Colonic mucosa (tissue), 4 donors: ENCODE results near the gene SCGB3A1. TPM values are rescaled to one million over a fixed set of nuclear protein-coding genes. Genes with fewer than 3 reads are reported as not detected.

Experiments used
- DNase-seq: peaks from one replicate; pipeline ENCODE4 v3.0.0-alpha.2; 2020
- H3K27ac ChIP-seq: fragments of 200-600 bp; one replicate; pipeline ENCODE4 v1.8.0; 2021
- H3K27me3 ChIP-seq: fragments of 200-600 bp; one replicate; pipeline ENCODE4 v1.8.0; 2021
- H3K36me3 ChIP-seq: fragments of 200-600 bp; one replicate; pipeline ENCODE4 v1.8.0; 2021
- H3K4me1 ChIP-seq: fragments of 200-600 bp; one replicate; pipeline ENCODE4 v1.8.0; 2021; ENCODE audit warnings: mild to moderate bottlenecking
- H3K4me3 ChIP-seq: fragments of 200-600 bp; one replicate; pipeline ENCODE4 v1.8.0; 2021
- H3K9ac ChIP-seq, 2 donors: one replicate each; pipeline ENCODE4 v1.7.0; 2013; ENCODE audit warnings: control low read depth in 2 of 2, low read depth in 2 of 2, low read length in 2 of 2
- H3K9me3 ChIP-seq: fragments of 200-600 bp; one replicate; pipeline ENCODE4 v1.8.0; 2021
- CTCF ChIP-seq: fragments of 200-600 bp; IDR thresholded peaks from one replicate; pipeline ENCODE4 v1.8.0; 2022; ENCODE audit warnings: antibody characterized with exemption, mild to moderate bottlenecking
- intact Hi-C: fragments of 100-400 bp; cut with DNase I; formaldehyde crosslinking; loops from one replicate; pipeline ENCODE4 v1.14.1; 2022
- total RNA-seq, 2 donors: library from RNA; stranded (reverse); fragmentation: NEBNext Ultra II Directional in 1 of 2; extraction: Animal tissue kit (Norgen Biotek cat#: 25700) in 1 of 2; gene quantifications; one replicate each; pipeline ENCODE4 v1.2.1, GENCODE V29; 2021
- donor health status: healthy.
- donor health status: DM: no; HTN: no; CAD: no.
- donor health status: DM: no; HTN: no; CAD: no.

Gene SCGB3A1
- total RNA-seq, 2 donors from 2014 or later, result 1.1 TPM; not detected in 1

GRCh38 chr5:180623411-180623834, 32.1 kb upstream of the SCGB3A1 start:
- intact Hi-C loops, result no loop called here
- no peak overlapping the region for H3K27ac ChIP-seq

GRCh38 chr5:180622910-180623309, 31.6 kb upstream of the SCGB3A1 start:
- no peak overlapping the region for H3K4me3 ChIP-seq
- no peak for DNase-seq
- H3K4me1 ChIP-seq, result no peaks in the 10 kb centered on the region
- H3K27me3 ChIP-seq, result no peaks in the 10 kb centered on the region
- H3K9me3 ChIP-seq, result no peaks in the 10 kb centered on the region
- H3K9ac ChIP-seq, result no peak overlapping the region
- H3K27ac ChIP-seq, result no peak overlapping the region
- intact Hi-C loops, result no loop called here
- no peaks in the 10 kb centered on the region for H3K36me3 ChIP-seq
- no peak for TF ChIP-seq CTCF

More at GRCh38 chr5:180623411-180623834, 32.1 kb upstream of the SCGB3A1 start:
- no peaks in the 10 kb centered on the region for H3K4me1 ChIP-seq
- no peak for TF ChIP-seq CTCF
- no peak overlapping the region for H3K9ac ChIP-seq
- no peaks in the 10 kb centered on the region for H3K36me3 ChIP-seq
- no peaks in the 10 kb centered on the region for H3K9me3 ChIP-seq
- H3K27me3 ChIP-seq, result no peaks in the 10 kb centered on the region
- DNase-seq, result no peak
- H3K4me3 ChIP-seq, result no peak overlapping the region

- intact Hi-C loops, result no loop called here
- H3K9ac ChIP-seq, result no peak overlapping the region
- H3K27ac ChIP-seq, result no peak overlapping the region
- no peaks in the 10 kb centered on the region for H3K9me3 ChIP-seq
- no peak overlapping the region for H3K4me3 ChIP-seq
- no peaks in the 10 kb centered on the region for H3K27me3 ChIP-seq
- H3K4me1 ChIP-seq, result no peaks in the 10 kb centered on the region
- TF ChIP-seq CTCF, result no peak
- no peak for DNase-seq
- H3K36me3 ChIP-seq, result no peaks in the 10 kb centered on the region
Measured at GRCh38 chr5:180621311-180621710, 30.0 kb upstream of the SCGB3A1 start.

- Histone ChIP-seq H3K9me3 (no peaks in the 10 kb centered on the region), H3K27me3 (no peaks in the 10 kb centered on the region), H3K27ac (no peak overlapping the region), H3K36me3 (no peaks in the 10 kb centered on the region), H3K4me1 (no peaks in the 10 kb centered on the region), H3K9ac (no peak overlapping the region), H3K4me3 (no peak overlapping the region)
- no peak for DNase-seq
- intact Hi-C loops, result no loop called here
- TF ChIP-seq CTCF, result no peak
Measured at GRCh38 chr5:180620014-180620413, 28.7 kb upstream of the SCGB3A1 start.

GRCh38 chr5:180619563-180619915, 28.2 kb upstream of the SCGB3A1 start:
- Histone ChIP-seq H3K36me3 (no peaks in the 10 kb centered on the region), H3K9me3 (no peaks in the 10 kb centered on the region), H3K9ac (no peak overlapping the region), H3K4me3 (no peak overlapping the region), H3K27me3 (no peaks in the 10 kb centered on the region), H3K4me1 (no peaks in the 10 kb centered on the region), H3K27ac (no peak overlapping the region)
- no peak for TF ChIP-seq CTCF
- no peak for DNase-seq
- intact Hi-C loops, result no loop called here
